Fibroblast of lung (primary cell): ENCODE measurements around the gene XPNPEP2. TPM values are rescaled to one million over a fixed set of nuclear protein-coding genes. Genes with fewer than 3 reads are reported as not detected.

Source experiments
- DNase-seq, 2 donors: peaks; one replicate each; pipeline versions ENCODE4 v3.0.0 to v3.0.0-alpha.2; 2010; ENCODE audit warnings: low read depth in 2 of 2
- H2AFZ ChIP-seq: 2 replicates; pipeline ENCODE4 v1.5.1; 2012; ENCODE audit warnings: low read length, control low read depth, inconsistent platforms
- H3K27ac ChIP-seq: 2 replicates; pipeline ENCODE4 v1.5.1; 2011; ENCODE audit warnings: low read length, control low read depth; ENCODE audit not compliant: insufficient read depth
- H3K27me3 ChIP-seq: 2 replicates; pipeline ENCODE4 v1.5.1; 2011; ENCODE audit warnings: mild to moderate bottlenecking, low read length; ENCODE audit not compliant: control insufficient read depth, insufficient read depth
- H3K36me3 ChIP-seq: 2 replicates; pipeline ENCODE4 v1.5.1; 2011; ENCODE audit warnings: low read length; ENCODE audit not compliant: control insufficient read depth, insufficient read depth
- H3K4me1 ChIP-seq: 2 replicates; pipeline ENCODE4 v1.5.1; 2011; ENCODE audit warnings: low read length; ENCODE audit not compliant: control insufficient read depth, insufficient read depth; ENCODE audit errors: extremely low read depth
- H3K4me2 ChIP-seq: 2 replicates; pipeline ENCODE4 v1.5.1; 2011; ENCODE audit warnings: low read length, control low read depth; ENCODE audit not compliant: insufficient read depth; ENCODE audit errors: extremely low read depth
- H3K4me3 ChIP-seq, 4 experiments: fragments of 200-600 bp in 1 of 4; sonication (generic) in 1 of 4; replicated peaks in 1 of 4; 2 replicates each; pipeline ENCODE4 v1.5.1; 2011 to 2016; ENCODE audit warnings: low read length in 4 of 4, low read depth in 3 of 4, mild to moderate bottlenecking in 3 of 4, control low read depth in 2 of 4, inconsistent platforms in 1 of 4, mixed read lengths in 1 of 4; ENCODE audit not compliant: insufficient read depth in 1 of 4; ENCODE audit errors: control extremely low read depth in 1 of 4
- H3K79me2 ChIP-seq: 2 replicates; pipeline ENCODE4 v1.5.1; 2012; ENCODE audit warnings: mild to moderate bottlenecking, low read length, inconsistent platforms; ENCODE audit not compliant: control insufficient read depth, insufficient read depth
- H3K9ac ChIP-seq: 2 replicates; pipeline ENCODE4 v1.5.1; 2011; ENCODE audit warnings: mild to moderate bottlenecking, low read length, control low read depth; ENCODE audit not compliant: insufficient read depth
- H3K9me3 ChIP-seq: 2 replicates; pipeline ENCODE4 v1.5.1; 2012; ENCODE audit warnings: low read depth, low read length; ENCODE audit not compliant: control insufficient read depth, insufficient read depth
- H4K20me1 ChIP-seq: 2 replicates; pipeline ENCODE4 v1.5.1; 2011; ENCODE audit warnings: low read length; ENCODE audit not compliant: control insufficient read depth, insufficient read depth; ENCODE audit errors: extremely low read depth
- EZH2 ChIP-seq: IDR thresholded peaks from 2 replicates; pipeline ENCODE4 v1.5.1; 2012; ENCODE audit warnings: low read length, control low read depth, mild to moderate bottlenecking; ENCODE audit errors: missing control alignments
- polyA plus RNA-seq, 2 donors: library from polyadenylated mRNA; depleted of rRNA in 1 of 2; stranded (reverse) in 1 of 2; unstranded in 1 of 2; fragments of >200 nt; gene quantifications; 2 replicates each; pipeline ENCODE4 v1.2.1, GENCODE V29; 2011 to 2012; ENCODE audit warnings: missing spikeins in 1 of 2
- total RNA-seq: library from RNA; depleted of rRNA; stranded (reverse); fragments of >200 nt; gene quantifications from 2 replicates; pipeline ENCODE4 v1.2.1, GENCODE V29; 2014
- TF ChIP-seq, protein P1 (sequence below), 2 donors: IDR thresholded peaks in 1 of 2; conservative IDR thresholded peaks in 1 of 2; 1 replicate in 1 of 2; 2 replicates in 1 of 2; pipeline ENCODE4 v1.5.1; 2011 to 2012; ENCODE audit warnings: low read length in 2 of 2, control low read depth in 1 of 2, inconsistent platforms in 1 of 2, low read depth in 1 of 2, mild to moderate bottlenecking in 1 of 2

Gene XPNPEP2
- total and polyA plus RNA-seq, 2 donors (not counting 1 experiment from before 2014, with no cell fraction given): 0.16 to 0.17 TPM

DNA sequence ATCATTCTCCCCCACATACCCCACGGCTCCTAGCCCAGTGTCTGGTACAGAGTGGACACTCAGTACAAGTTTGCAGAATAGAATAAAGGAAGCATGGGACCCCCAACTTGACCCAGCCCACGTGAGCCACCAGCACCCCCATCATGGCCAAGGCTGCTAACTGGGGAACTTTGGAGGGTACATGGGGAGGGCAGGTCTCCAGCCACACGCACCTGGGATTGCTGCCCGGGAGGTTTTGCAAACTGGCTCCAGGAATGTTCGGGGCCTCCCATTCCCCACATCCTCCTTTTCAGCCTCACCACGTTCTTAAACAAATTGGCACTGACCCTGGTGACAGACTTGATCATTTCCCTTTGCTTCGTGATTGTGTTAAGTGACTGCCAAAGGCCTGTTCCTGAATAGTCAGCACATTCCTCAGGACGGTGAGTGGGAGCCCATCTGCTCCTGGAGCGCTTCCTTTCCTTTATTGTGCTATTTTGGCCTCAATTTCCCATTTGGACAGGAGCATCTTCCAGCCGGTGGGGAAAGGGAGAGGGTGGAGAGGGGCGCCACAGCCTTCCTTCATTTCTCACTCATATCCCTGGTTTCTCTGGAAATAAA is 18.7 kb upstream of the XPNPEP2 start:
- Histone ChIP-seq H2AFZ (no peak overlapping the region), H3K27ac (no peak overlapping the region), H3K27me3 (no peaks in the 10 kb centered on the region), H3K4me2 (no peak overlapping the region), H3K4me3 (no peak overlapping the region), H3K79me2 (no peaks in the 10 kb centered on the region), H3K9ac (no peak overlapping the region), H3K36me3 (no peaks in the 10 kb centered on the region), H3K9me3 (no peaks in the 10 kb centered on the region), H4K20me1 (no peaks in the 10 kb centered on the region), H3K4me1 (no peaks in the 10 kb centered on the region)
- peak in 1 of 2 donors; percentile 27 for DNase-seq
- no peak for TF ChIP-seq EZH2
- TF ChIP-seq, protein P1, sequence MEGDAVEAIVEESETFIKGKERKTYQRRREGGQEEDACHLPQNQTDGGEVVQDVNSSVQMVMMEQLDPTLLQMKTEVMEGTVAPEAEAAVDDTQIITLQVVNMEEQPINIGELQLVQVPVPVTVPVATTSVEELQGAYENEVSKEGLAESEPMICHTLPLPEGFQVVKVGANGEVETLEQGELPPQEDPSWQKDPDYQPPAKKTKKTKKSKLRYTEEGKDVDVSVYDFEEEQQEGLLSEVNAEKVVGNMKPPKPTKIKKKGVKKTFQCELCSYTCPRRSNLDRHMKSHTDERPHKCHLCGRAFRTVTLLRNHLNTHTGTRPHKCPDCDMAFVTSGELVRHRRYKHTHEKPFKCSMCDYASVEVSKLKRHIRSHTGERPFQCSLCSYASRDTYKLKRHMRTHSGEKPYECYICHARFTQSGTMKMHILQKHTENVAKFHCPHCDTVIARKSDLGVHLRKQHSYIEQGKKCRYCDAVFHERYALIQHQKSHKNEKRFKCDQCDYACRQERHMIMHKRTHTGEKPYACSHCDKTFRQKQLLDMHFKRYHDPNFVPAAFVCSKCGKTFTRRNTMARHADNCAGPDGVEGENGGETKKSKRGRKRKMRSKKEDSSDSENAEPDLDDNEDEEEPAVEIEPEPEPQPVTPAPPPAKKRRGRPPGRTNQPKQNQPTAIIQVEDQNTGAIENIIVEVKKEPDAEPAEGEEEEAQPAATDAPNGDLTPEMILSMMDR (conservative IDR thresholded peaks at IDR 0.05 in 1 of 2, IDR thresholded peaks at IDR 0.05 in 1 of 2; ENCODE audit: low read depth in 1 of 2, low read length in 2 of 2): no peak

DNA sequence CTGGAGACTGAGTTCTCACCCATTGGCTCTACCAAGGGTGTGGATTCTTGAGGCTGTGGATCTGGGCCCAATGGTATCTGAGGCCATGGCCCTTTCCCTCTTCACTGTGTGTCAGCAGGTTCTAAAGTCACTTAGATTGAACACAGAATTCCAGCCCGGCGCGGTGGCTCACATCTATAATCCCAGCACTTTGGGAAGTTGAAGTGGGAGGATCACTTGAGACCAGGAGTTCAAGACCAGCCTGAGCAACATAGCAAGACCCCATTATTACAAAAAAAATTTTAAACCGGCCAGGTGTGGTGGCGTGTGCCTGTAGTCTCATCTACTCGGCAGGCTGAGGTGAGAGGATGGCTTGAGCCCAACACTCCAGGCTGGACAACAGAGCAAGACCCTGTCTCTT is 18.0 kb upstream of the XPNPEP2 start:
- no peak overlapping the region for H3K27ac ChIP-seq
- no peak for TF ChIP-seq EZH2
- TF ChIP-seq, protein P1 (conservative IDR thresholded peaks at IDR 0.05 in 1 of 2, IDR thresholded peaks at IDR 0.05 in 1 of 2; ENCODE audit: low read depth in 1 of 2, low read length in 2 of 2): no peak
- no peaks in the 10 kb centered on the region for H3K9me3 ChIP-seq
- H4K20me1 ChIP-seq: no peaks in the 10 kb centered on the region
- H3K27me3 ChIP-seq: no peaks in the 10 kb centered on the region
- H3K9ac ChIP-seq: no peak overlapping the region
- H3K36me3 ChIP-seq: no peaks in the 10 kb centered on the region
- H3K79me2 ChIP-seq: no peaks in the 10 kb centered on the region
- H2AFZ ChIP-seq: no peak overlapping the region
- no peaks in the 10 kb centered on the region for H3K4me1 ChIP-seq
- H3K4me3 ChIP-seq: no peak overlapping the region
- H3K4me2 ChIP-seq: no peak overlapping the region
- DNase-seq: no peak

DNA sequence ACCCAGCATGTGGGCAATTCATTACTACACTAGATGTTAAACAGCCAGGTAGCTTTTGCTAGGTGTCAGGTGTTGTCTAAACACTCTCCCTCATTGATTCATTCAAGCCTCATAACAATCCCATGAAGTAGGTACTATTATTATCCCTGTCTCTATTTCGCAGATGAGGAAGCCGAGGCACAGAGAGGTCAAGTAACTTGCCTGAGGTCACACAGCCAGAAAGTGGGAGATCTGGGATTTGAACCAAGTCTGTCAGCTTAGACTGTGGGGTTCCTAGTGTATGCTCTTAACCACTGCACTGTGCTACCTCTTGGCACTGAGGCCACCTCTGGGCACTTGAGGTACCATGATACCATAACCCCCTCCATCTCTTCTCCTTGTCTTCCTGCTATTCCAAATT is 17.4 kb upstream of the XPNPEP2 start:
- no peak overlapping the region for H2AFZ ChIP-seq
- H3K4me2 ChIP-seq: no peak overlapping the region
- no peak overlapping the region for H3K9ac ChIP-seq
- H4K20me1 ChIP-seq: no peaks in the 10 kb centered on the region
- no peak overlapping the region for H3K27ac ChIP-seq
- H3K4me1 ChIP-seq: no peaks in the 10 kb centered on the region
- H3K4me3 ChIP-seq: no peak overlapping the region
- H3K27me3 ChIP-seq: no peaks in the 10 kb centered on the region
- TF ChIP-seq, protein P1 (conservative IDR thresholded peaks at IDR 0.05 in 1 of 2, IDR thresholded peaks at IDR 0.05 in 1 of 2; ENCODE audit: low read depth in 1 of 2, low read length in 2 of 2): no peak
- TF ChIP-seq EZH2: no peak
- H3K79me2 ChIP-seq: no peaks in the 10 kb centered on the region
- no peak for DNase-seq
- no peaks in the 10 kb centered on the region for H3K36me3 ChIP-seq
- H3K9me3 ChIP-seq: no peaks in the 10 kb centered on the region
